Activated B cell treated with CpG ODN at 0.5 μM for 24 hours (primary cell): ENCODE results near the gene CES1. TPM values are rescaled to one million over a fixed set of nuclear protein-coding genes. Genes with fewer than 3 reads are reported as not detected.
"Not testable (repeated sequence)": the region's sequence is repeated elsewhere in the genome, so short reads cannot be mapped to it uniquely, and the experiment has no call there.

Source experiments
- ATAC-seq: fragments of 200-7000 bp; cut with Tn5 transposase; one replicate; pipeline ENCODE4 v1.10.0; 2021; ENCODE audit warnings: low read depth, mild to moderate bottlenecking, moderate library complexity
- CTCF ChIA-PET: fragments of 350-600 bp; sonication (Branson Sonifier 250); formaldehyde crosslinking; loops from one replicate; lab custom pipeline; 2021; ENCODE audit warnings: antibody characterized with exemption; lab: Charles Lee
- POLR2A ChIA-PET: fragments of 350-600 bp; sonication (Branson Sonifier 250); formaldehyde crosslinking; loops from one replicate; lab custom pipeline; 2021; ENCODE audit warnings: antibody characterized with exemption; lab: Charles Lee
- DNase-seq: peaks from one replicate; pipeline ENCODE4 v3.0.0; 2022
- H3K27ac Mint-ChIP-seq: one replicate; pipeline ENCODE4 v1.8.0; 2020; ENCODE audit warnings: mixed read lengths
- H3K27me3 Mint-ChIP-seq: one replicate; pipeline ENCODE4 v1.8.0; 2021; ENCODE audit warnings: mixed read lengths
- H3K36me3 Mint-ChIP-seq: one replicate; pipeline ENCODE4 v1.8.0; 2021; ENCODE audit warnings: low read depth, mixed read lengths
- H3K4me1 Mint-ChIP-seq: one replicate; pipeline ENCODE4 v1.8.0; 2021; ENCODE audit warnings: mixed read lengths
- H3K4me3 Mint-ChIP-seq: one replicate; pipeline ENCODE4 v1.8.0; 2020; ENCODE audit warnings: mild to moderate bottlenecking, mixed read lengths
- H3K9me3 Mint-ChIP-seq: one replicate; pipeline ENCODE4 v1.8.0; 2020; ENCODE audit warnings: mixed read lengths
- CTCF ChIP-seq: fragments of 200-600 bp; IDR thresholded peaks from one replicate; pipeline ENCODE4 v1.8.0; 2022; ENCODE audit warnings: antibody characterized with exemption, mild to moderate bottlenecking
- intact Hi-C: fragments of 100-400 bp; cut with micrococcal nuclease; formaldehyde crosslinking; loops from one replicate; pipeline ENCODE4 v1.15.1; 2024
- total RNA-seq: library from RNA; stranded (reverse); gene quantifications from 2 replicates; pipeline ENCODE4 v1.2.3, GENCODE V29; 2022

The CES1 gene
- total RNA-seq, 1 donor from 2014 or later, result not detected

DNA sequence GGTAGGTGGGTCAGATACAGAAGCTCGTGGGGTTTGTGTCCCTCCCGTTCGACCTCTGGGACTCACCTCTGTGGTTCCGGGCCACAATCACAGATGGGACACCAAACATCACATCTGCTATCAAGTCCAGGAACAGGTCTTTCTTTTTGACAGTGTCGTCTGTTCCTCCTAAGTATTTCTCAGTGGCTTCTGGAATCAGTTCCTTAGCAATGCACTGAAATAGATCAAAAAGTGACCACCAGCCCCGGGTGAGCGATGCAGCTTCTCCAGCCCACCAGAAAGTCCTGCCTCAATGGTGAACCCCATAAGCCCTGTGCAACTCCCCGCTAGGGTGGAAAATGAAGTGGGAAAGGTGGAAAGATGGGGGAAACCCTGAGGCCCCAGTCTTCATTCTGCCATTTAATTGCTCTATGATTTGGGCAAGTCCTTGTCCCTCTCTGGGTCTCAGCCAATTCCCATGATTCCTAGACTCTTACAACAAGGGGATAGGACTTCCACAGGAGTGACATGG lies 22.4 kb downstream of the CES1 start:
- no peaks in the 10 kb centered on the region for H3K9me3 Mint-ChIP-seq
- H3K36me3 Mint-ChIP-seq, result no peaks in the 10 kb centered on the region
- no peaks in the 10 kb centered on the region for H3K27me3 Mint-ChIP-seq
- H3K27ac Mint-ChIP-seq, result no peak overlapping the region
- H3K4me1 Mint-ChIP-seq, result no peaks in the 10 kb centered on the region
- ChIA-PET CTCF (no interaction called here), POLR2A (no interaction called here)
- DNase-seq (no peak), ATAC-seq (no peak)
- intact Hi-C loops, result no loop called here
- no peak for TF ChIP-seq CTCF
- no peak overlapping the region for H3K4me3 Mint-ChIP-seq

DNA sequence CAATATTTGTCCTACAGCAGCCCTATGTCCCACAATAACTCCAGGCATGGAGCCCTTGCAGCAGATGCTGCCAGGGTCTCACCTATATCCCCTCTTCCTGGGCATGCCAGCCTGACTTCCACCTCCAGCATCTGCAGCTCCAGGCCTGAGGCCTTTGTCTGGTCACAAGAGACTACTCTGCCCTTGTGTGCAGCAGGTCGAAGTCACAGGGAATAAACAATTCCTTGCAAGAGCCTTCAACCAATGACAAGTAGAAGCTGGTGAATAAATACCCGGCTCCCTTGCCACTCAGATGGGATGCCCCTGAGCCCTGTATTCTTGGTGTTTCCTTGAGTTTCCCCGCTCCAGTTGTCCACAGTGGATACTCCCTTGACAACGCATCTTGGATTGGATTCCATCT lies 23.0 kb downstream of the CES1 start:
- Mint-ChIP-seq H3K36me3 (no peaks in the 10 kb centered on the region), H3K4me3 (no peak overlapping the region), H3K4me1 (no peaks in the 10 kb centered on the region), H3K9me3 (no peaks in the 10 kb centered on the region), H3K27ac (no peak overlapping the region), H3K27me3 (no peaks in the 10 kb centered on the region)
- ATAC-seq (no peak), DNase-seq (no peak)
- intact Hi-C loops, result no loop called here
- POLR2A ChIA-PET, result no interaction called here
- no peak for TF ChIP-seq CTCF
- CTCF ChIA-PET, result no interaction called here

GRCh38 chr16:55809386-55809785 lies 23.5 kb downstream of the CES1 start:
- Mint-ChIP-seq H3K4me3 (no peak overlapping the region), H3K36me3 (no peaks in the 10 kb centered on the region), H3K27ac (no peak overlapping the region), H3K27me3 (no peaks in the 10 kb centered on the region), H3K9me3 (no peaks in the 10 kb centered on the region), H3K4me1 (no peaks in the 10 kb centered on the region)
- intact Hi-C loops, result no loop called here
- TF ChIP-seq CTCF, result no peak
- POLR2A ChIA-PET, result no interaction called here
- CTCF ChIA-PET, result no interaction called here
- ATAC-seq (no peak), DNase-seq (no peak)

- POLR2A ChIA-PET, CTCF ChIA-PET, H3K27ac Mint-ChIP-seq, H3K36me3 Mint-ChIP-seq, ATAC-seq, H3K9me3 Mint-ChIP-seq, H3K27me3 Mint-ChIP-seq, DNase-seq, H3K4me1 Mint-ChIP-seq, intact Hi-C loops, H3K4me3 Mint-ChIP-seq: not testable (repeated sequence)
These were observed 24.6 kb downstream of the CES1 start for GRCh38 chr16:55808286-55808685.

DNA sequence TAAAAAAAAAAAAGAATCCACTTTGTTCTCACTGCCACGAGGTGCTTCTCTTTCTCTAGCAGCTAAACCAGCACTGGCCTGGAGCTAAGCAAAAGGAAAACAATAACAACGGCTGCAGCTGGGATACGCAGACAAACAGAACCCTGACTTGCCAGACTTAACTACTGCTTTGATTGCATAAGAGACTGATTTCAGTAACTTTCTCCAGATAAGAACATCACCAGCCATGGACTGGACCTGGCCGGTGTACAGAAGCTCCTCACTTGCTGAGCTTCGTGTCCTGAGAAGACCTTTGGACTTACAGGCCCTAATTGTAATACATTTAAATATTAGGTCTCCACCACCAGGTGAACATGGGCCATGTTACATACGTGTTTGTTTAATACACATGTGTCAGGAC lies 27.8 kb downstream of the CES1 start:
- H3K9me3 Mint-ChIP-seq, H3K36me3 Mint-ChIP-seq, POLR2A ChIA-PET, CTCF ChIA-PET, ATAC-seq, DNase-seq, intact Hi-C loops, H3K27ac Mint-ChIP-seq, H3K4me3 Mint-ChIP-seq, H3K27me3 Mint-ChIP-seq, H3K4me1 Mint-ChIP-seq: not testable (repeated sequence)

GRCh38 chr16:55803681-55804080 lies 29.2 kb downstream of the CES1 start:
- H3K27ac Mint-ChIP-seq, CTCF ChIA-PET, H3K36me3 Mint-ChIP-seq, ATAC-seq, H3K9me3 Mint-ChIP-seq, H3K4me1 Mint-ChIP-seq, intact Hi-C loops, DNase-seq, H3K4me3 Mint-ChIP-seq, POLR2A ChIA-PET, H3K27me3 Mint-ChIP-seq: not testable (repeated sequence)

DNA sequence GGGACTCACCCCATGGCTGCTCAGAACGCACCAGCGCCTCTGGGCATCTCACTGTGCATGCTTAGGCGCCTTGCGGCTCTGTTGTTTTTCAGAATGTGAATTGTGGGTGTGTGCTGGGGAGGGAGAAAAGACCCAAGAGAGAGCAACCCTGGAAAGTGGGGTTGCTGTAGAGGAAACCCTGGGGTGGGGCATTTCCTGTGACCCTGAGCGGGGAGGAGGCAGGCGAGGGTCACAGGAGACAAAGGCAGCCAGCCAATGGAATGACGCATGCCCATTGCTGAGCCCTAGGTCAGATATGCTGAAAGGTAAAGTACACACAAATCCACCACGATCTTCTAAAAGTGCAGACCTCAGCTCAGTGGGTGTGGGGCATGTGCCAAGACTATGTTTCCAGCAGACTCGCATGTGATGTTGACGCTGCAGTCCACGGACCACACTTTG lies 39.9 kb downstream of the CES1 start:
- H3K36me3 Mint-ChIP-seq, H3K27me3 Mint-ChIP-seq, ATAC-seq, CTCF ChIA-PET, POLR2A ChIA-PET, H3K4me1 Mint-ChIP-seq, intact Hi-C loops, H3K27ac Mint-ChIP-seq, H3K4me3 Mint-ChIP-seq, H3K9me3 Mint-ChIP-seq, DNase-seq: not testable (repeated sequence)

DNA sequence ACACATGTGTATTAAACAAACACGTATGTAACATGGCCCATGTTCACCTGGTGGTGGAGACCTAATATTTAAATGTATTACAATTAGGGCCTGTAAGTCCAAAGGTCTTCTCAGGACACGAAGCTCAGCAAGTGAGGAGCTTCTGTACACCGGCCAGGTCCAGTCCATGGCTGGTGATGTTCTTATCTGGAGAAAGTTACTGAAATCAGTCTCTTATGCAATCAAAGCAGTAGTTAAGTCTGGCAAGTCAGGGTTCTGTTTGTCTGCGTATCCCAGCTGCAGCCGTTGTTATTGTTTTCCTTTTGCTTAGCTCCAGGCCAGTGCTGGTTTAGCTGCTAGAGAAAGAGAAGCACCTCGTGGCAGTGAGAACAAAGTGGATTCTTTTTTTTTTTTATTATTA lies 41.4 kb downstream of the CES1 start:
- intact Hi-C loops, H3K36me3 Mint-ChIP-seq, H3K9me3 Mint-ChIP-seq, H3K4me1 Mint-ChIP-seq, CTCF ChIA-PET, POLR2A ChIA-PET, DNase-seq, ATAC-seq, H3K4me3 Mint-ChIP-seq, H3K27ac Mint-ChIP-seq, H3K27me3 Mint-ChIP-seq: not testable (repeated sequence)

DNA sequence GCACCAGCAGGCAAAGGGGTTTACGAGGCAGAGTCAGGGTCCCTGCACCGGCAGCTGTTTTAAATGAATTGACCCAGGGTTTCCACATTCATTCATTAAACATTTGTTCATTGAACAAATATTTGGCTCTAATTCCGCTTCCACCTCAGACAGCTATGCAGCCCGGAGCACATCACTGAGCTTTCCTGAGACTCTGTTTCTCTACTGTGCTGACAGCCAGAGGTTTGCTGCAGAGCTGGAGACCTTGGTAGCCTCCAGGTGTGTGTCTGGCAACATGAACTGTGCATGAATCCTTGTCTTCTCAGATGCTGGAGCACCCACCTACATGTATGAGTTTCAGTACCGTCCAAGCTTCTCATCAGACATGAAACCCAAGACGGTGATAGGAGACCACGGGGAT lies 42.7 kb downstream of the CES1 start:
- intact Hi-C loops, H3K27ac Mint-ChIP-seq, ATAC-seq, H3K9me3 Mint-ChIP-seq, CTCF ChIA-PET, H3K27me3 Mint-ChIP-seq, H3K4me3 Mint-ChIP-seq, DNase-seq, H3K36me3 Mint-ChIP-seq, H3K4me1 Mint-ChIP-seq, POLR2A ChIA-PET: not testable (repeated sequence)

GRCh38 chr16:55782793-55783091 lies 50.2 kb downstream of the CES1 start:
- H3K27ac Mint-ChIP-seq, intact Hi-C loops, H3K9me3 Mint-ChIP-seq, H3K27me3 Mint-ChIP-seq, ATAC-seq, H3K36me3 Mint-ChIP-seq, H3K4me3 Mint-ChIP-seq, H3K4me1 Mint-ChIP-seq, POLR2A ChIA-PET, CTCF ChIA-PET, DNase-seq: not testable (repeated sequence)
